ENCODE data around the gene ASB6. TPM values are rescaled to one million over a fixed set of nuclear protein-coding genes. Genes with fewer than 3 reads are reported as not detected.

Gene ASB6
- total RNA-seq, 1 donor from 2014 or later: 9.0 TPM

GRCh38 chr9:129677456-129677855, 35.5 kb upstream of the ASB6 start:
- Histone ChIP-seq H3K27ac (replicated peaks) (peak overlapping the region; percentile 33), H3K27me3 (ENCODE audit: low read depth) (peaks cover 81% of the 10 kb centered on the region), H3K4me3 (peak overlapping the region; percentile 11), H3K4me1 (no peaks in the 10 kb centered on the region), H3K36me3 (no peaks in the 10 kb centered on the region), H3K9me3 (replicated peaks) (no peaks in the 10 kb centered on the region)
- TF ChIP-seq, protein P1, sequence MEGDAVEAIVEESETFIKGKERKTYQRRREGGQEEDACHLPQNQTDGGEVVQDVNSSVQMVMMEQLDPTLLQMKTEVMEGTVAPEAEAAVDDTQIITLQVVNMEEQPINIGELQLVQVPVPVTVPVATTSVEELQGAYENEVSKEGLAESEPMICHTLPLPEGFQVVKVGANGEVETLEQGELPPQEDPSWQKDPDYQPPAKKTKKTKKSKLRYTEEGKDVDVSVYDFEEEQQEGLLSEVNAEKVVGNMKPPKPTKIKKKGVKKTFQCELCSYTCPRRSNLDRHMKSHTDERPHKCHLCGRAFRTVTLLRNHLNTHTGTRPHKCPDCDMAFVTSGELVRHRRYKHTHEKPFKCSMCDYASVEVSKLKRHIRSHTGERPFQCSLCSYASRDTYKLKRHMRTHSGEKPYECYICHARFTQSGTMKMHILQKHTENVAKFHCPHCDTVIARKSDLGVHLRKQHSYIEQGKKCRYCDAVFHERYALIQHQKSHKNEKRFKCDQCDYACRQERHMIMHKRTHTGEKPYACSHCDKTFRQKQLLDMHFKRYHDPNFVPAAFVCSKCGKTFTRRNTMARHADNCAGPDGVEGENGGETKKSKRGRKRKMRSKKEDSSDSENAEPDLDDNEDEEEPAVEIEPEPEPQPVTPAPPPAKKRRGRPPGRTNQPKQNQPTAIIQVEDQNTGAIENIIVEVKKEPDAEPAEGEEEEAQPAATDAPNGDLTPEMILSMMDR (IDR thresholded peaks at IDR 0.05; ENCODE audit: borderline replicate concordance): no peak
- intact Hi-C loops (cut with micrococcal nuclease): no loop called here
- DNase-seq: no peak

- H3K27me3 ChIP-seq (ENCODE audit: low read depth): peaks cover 76% of the 10 kb centered on the region
- H3K36me3 ChIP-seq: no peaks in the 10 kb centered on the region
- DNase-seq: no peak
- intact Hi-C loops (cut with micrococcal nuclease): no loop called here
- TF ChIP-seq, protein P1 (IDR thresholded peaks at IDR 0.05; ENCODE audit: borderline replicate concordance): no peak
- peak overlapping the region; percentile 33 for H3K27ac ChIP-seq (replicated peaks)
- H3K4me3 ChIP-seq: peak overlapping the region; percentile 11
- no peaks in the 10 kb centered on the region for H3K9me3 ChIP-seq (replicated peaks)
- H3K4me1 ChIP-seq: no peaks in the 10 kb centered on the region
Observed at GRCh38 chr9:129676975-129677374, 35.0 kb upstream of the ASB6 start.

GRCh38 chr9:129676287-129676686, 34.3 kb upstream of the ASB6 start:
- H3K4me3 ChIP-seq: no peak overlapping the region
- TF ChIP-seq, protein P1 (IDR thresholded peaks at IDR 0.05; ENCODE audit: borderline replicate concordance): no peak
- H3K4me1 ChIP-seq: no peaks in the 10 kb centered on the region
- H3K9me3 ChIP-seq (replicated peaks): no peaks in the 10 kb centered on the region
- no peak overlapping the region for H3K27ac ChIP-seq (replicated peaks)
- intact Hi-C loops (cut with micrococcal nuclease): no loop called here
- no peaks in the 10 kb centered on the region for H3K36me3 ChIP-seq
- peaks cover 69% of the 10 kb centered on the region for H3K27me3 ChIP-seq (ENCODE audit: low read depth)
- no peak for DNase-seq

GRCh38 chr9:129675620-129676019, 33.7 kb upstream of the ASB6 start:
- intact Hi-C loops (cut with micrococcal nuclease): no loop called here
- Histone ChIP-seq H3K27me3 (ENCODE audit: low read depth) (peaks cover 63% of the 10 kb centered on the region), H3K9me3 (replicated peaks) (no peaks in the 10 kb centered on the region), H3K4me3 (no peak overlapping the region), H3K4me1 (no peaks in the 10 kb centered on the region), H3K27ac (replicated peaks) (no peak overlapping the region), H3K36me3 (no peaks in the 10 kb centered on the region)
- TF ChIP-seq, protein P1 (IDR thresholded peaks at IDR 0.05; ENCODE audit: borderline replicate concordance): no peak
- no peak for DNase-seq

DNA sequence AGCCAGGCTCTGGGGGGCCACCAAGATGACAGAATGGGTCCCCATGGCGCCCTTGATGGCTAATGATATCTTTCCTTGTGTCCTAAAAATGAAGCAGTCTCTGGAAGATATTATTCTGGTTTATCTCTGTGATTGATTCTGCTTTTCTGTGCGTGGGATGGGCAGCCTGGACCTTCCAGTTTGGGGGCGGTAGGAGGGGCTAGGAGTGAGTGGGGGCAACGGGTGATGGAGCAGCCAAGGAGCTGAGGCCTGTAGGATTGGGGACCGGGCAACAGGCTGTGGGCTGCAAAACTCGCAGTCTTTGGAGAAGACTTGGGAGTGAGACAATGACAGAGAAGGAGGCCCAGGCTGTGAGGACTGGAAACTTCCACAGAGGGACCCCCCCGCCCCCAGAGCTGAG, 32.3 kb upstream of the ASB6 start:
- TF ChIP-seq, protein P1 (IDR thresholded peaks at IDR 0.05; ENCODE audit: borderline replicate concordance): no peak

DNA sequence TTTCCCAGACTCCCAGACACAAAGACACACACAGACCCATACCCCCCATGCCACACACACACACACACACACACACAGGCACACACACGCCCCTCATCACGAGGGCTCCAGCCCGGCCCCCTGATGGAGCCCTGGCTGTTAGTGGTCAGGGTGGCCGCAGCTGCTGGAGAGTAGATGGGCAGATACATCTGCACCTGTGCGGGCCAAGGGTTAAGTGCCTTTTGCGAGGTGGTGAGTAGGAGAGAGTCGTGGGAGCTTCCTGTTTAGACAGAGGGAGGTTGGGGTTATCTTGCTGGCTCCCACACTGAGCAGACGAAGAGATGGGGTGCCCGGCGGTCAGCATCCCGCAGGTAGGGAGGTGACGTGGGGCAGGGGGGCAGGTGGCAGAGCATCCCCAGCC, 31.7 kb upstream of the ASB6 start:
- TF ChIP-seq, protein P1 (IDR thresholded peaks at IDR 0.05; ENCODE audit: borderline replicate concordance): no peak
- no peaks in the 10 kb centered on the region for H3K9me3 ChIP-seq (replicated peaks)
- no peaks in the 10 kb centered on the region for H3K4me1 ChIP-seq
- H3K4me3 ChIP-seq: no peak overlapping the region
- H3K27me3 ChIP-seq (ENCODE audit: low read depth): peaks cover 60% of the 10 kb centered on the region
- H3K27ac ChIP-seq (replicated peaks): no peak overlapping the region
- DNase-seq: no peak
- no peaks in the 10 kb centered on the region for H3K36me3 ChIP-seq
- intact Hi-C loops (cut with micrococcal nuclease): no loop called here

More for the DNA sequence above, 32.3 kb upstream of the ASB6 start:
- no peak for DNase-seq
- Histone ChIP-seq H3K4me1 (no peaks in the 10 kb centered on the region), H3K36me3 (no peaks in the 10 kb centered on the region), H3K27me3 (ENCODE audit: low read depth) (peaks cover 60% of the 10 kb centered on the region), H3K27ac (replicated peaks) (no peak overlapping the region), H3K4me3 (no peak overlapping the region), H3K9me3 (replicated peaks) (no peaks in the 10 kb centered on the region)
- intact Hi-C loops (cut with micrococcal nuclease): no loop called here

Measured in left ventricle myocardium inferior (tissue), 1 donor.